ENCODE results near the gene ABLIM1.

The ABLIM1 gene

GRCh38 chr10:114571316-114571999 lies 86.6 kb downstream of the ABLIM1 start:
- intact Hi-C loops (cut with DNase I) = no loop called here
- DNase-seq = peak in 8 of 42 donors; percentile 10 to 58 (median 24)

- intact Hi-C loops (cut with DNase I) = no loop called here
- DNase-seq = peak in 30 of 42 donors; percentile 17 to 90 (median 50)
These were observed 92.0 kb downstream of the ABLIM1 start for GRCh38 chr10:114566064-114566463.

GRCh38 chr10:114565066-114565465 lies 93.0 kb downstream of the ABLIM1 start:
- DNase-seq = no peak

GRCh38 chr10:114561008-114561523 lies 97.0 kb downstream of the ABLIM1 start:
- intact Hi-C loops (cut with DNase I) = no loop called here
- no peak for DNase-seq

More at GRCh38 chr10:114565066-114565465, 93.0 kb downstream of the ABLIM1 start:
- intact Hi-C loops (cut with DNase I) = no loop called here

GRCh38 chr10:114560144-114560543 lies 97.9 kb downstream of the ABLIM1 start:
- DNase-seq = no peak
- intact Hi-C loops (cut with DNase I) = no loop called here

GRCh38 chr10:114559636-114560035 lies 98.4 kb downstream of the ABLIM1 start:
- intact Hi-C loops (cut with DNase I) = no loop called here
- DNase-seq = no peak

- intact Hi-C loops (cut with DNase I) = no loop called here
- no peak for DNase-seq
These were observed 100.2 kb downstream of the ABLIM1 start for GRCh38 chr10:114557854-114558253.

GRCh38 chr10:114556236-114557122 lies 101.6 kb downstream of the ABLIM1 start:
- intact Hi-C loops (cut with DNase I) = no loop called here

GRCh38 chr10:114553436-114553835 lies 104.6 kb downstream of the ABLIM1 start:
- intact Hi-C loops (cut with DNase I) = no loop called here
- no peak for DNase-seq

More at GRCh38 chr10:114556236-114557122, 101.6 kb downstream of the ABLIM1 start:
- DNase-seq = no peak

GRCh38 chr10:114552050-114552449 lies 106.0 kb downstream of the ABLIM1 start:
- intact Hi-C loops (cut with DNase I) = no loop called here
- no peak for DNase-seq

- intact Hi-C loops (cut with DNase I) = no loop called here
- no peak for DNase-seq
These were observed 106.5 kb downstream of the ABLIM1 start for GRCh38 chr10:114551636-114551972.

GRCh38 chr10:114550756-114551635 lies 107.1 kb downstream of the ABLIM1 start:
- intact Hi-C loops (cut with DNase I) = no loop called here

GRCh38 chr10:114548662-114549061 lies 109.4 kb downstream of the ABLIM1 start:
- intact Hi-C loops (cut with DNase I) = loop anchor here (10.0 kb wide), 1 partner anchor 236 kb away; no protein-coding TSS in a partner anchor
- peak in 1 of 42 donors; percentile 42 for DNase-seq

More at GRCh38 chr10:114550756-114551635, 107.1 kb downstream of the ABLIM1 start:
- peak in 11 of 42 donors; percentile 9 to 56 (median 22) for DNase-seq

GRCh38 chr10:114547514-114547913 lies 110.6 kb downstream of the ABLIM1 start:
- peak in 1 of 42 donors; percentile 25 for DNase-seq
- intact Hi-C loops (cut with DNase I) = loop anchor here (10.0 kb wide), 1 partner anchor 237 kb away; no protein-coding TSS in a partner anchor

- DNase-seq = no peak
- intact Hi-C loops (cut with DNase I) = loop anchor here (10.0 kb wide), 1 partner anchor 238 kb away; no protein-coding TSS in a partner anchor
These were observed 111.0 kb downstream of the ABLIM1 start for GRCh38 chr10:114547056-114547455.

GRCh38 chr10:114545819-114546218 lies 112.3 kb downstream of the ABLIM1 start:
- no peak for DNase-seq
- intact Hi-C loops (cut with DNase I) = loop anchor here (10.0 kb wide), 1 partner anchor 239 kb away; no protein-coding TSS in a partner anchor

GRCh38 chr10:114545071-114545470 lies 113.0 kb downstream of the ABLIM1 start:
- no peak for DNase-seq
- intact Hi-C loops (cut with DNase I) = loop anchor here (10.0 kb wide), 1 partner anchor 240 kb away; no protein-coding TSS in a partner anchor

- no peak for DNase-seq
- intact Hi-C loops (cut with DNase I) = loop anchor here (10.0 kb wide), 1 partner anchor 241 kb away; no protein-coding TSS in a partner anchor
These were observed 113.9 kb downstream of the ABLIM1 start for GRCh38 chr10:114544045-114544659.
